ENCODE data around the gene H2AZ1. TPM values are rescaled to one million over a fixed set of nuclear protein-coding genes. Genes with fewer than 3 reads are reported as not detected.

Gene H2AZ1
- 582 TPM for polyA plus RNA-seq (2012; ENCODE audit: insufficient read depth, insufficient read length, low read depth)

DNA sequence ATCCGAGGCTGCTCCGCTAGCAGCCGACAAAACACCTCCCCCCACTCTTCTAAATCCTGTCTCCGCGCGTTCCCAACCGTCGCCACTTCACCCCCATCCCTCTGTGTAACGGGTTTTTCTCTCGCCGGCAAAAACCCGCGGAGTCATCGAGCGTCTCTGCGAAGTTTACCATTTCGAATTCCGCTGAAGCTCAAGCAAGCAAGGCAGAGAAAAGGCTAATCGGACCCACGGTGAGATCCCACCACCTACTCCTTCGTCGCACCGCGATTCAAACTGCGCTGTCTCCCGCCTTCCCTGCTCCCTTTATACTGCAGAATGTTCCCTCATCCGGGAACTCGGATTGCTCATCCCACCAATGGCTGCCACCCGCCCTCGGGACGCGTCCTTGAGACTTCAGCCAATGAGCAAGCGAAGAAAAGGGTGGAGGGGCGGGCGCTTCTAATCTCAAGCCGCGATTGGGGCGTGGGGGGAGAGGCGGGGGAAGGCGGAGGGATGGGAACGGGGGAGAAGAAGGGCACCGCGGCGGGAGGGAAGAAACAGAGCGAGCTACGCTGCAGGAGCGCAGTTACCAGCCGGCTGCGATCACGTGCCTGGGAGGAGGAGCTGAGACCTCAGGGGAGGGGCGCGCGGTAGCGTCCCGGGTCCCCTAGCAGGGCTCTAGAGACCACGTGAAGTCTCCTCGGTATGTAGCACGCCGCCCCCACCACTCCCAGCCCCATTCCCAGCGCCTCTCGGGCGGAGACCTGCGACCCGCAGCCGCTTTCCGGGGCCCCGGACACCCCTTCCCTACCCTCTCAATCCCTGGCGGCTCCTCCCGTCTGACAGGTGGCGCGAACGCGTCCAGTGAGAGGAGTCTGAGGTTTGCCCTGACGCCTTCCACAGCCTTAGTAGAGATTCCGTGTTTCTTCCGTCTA is at the start of gene H2AZ1:
Gene H2AZ1 (minus strand): TSS at position 277 of the 914 bp plus-strand sequence. CDS start 105 bp downstream, at position 172.
- peak within 1 kb of the TSS; percentile 98 for H3K4me3 ChIP-seq (ENCODE audit: low read depth, low read length)
- H3K4me1 ChIP-seq = no peaks in the 10 kb centered on the region
- no peaks in the 10 kb centered on the region for H3K9me3 ChIP-seq
- peaks cover 22% of the 10 kb centered on the region for H3K36me3 ChIP-seq
- no peaks in the 10 kb centered on the region for H3K27me3 ChIP-seq
- peak; percentile 99 for DNase-seq
- TF ChIP-seq, protein P1, sequence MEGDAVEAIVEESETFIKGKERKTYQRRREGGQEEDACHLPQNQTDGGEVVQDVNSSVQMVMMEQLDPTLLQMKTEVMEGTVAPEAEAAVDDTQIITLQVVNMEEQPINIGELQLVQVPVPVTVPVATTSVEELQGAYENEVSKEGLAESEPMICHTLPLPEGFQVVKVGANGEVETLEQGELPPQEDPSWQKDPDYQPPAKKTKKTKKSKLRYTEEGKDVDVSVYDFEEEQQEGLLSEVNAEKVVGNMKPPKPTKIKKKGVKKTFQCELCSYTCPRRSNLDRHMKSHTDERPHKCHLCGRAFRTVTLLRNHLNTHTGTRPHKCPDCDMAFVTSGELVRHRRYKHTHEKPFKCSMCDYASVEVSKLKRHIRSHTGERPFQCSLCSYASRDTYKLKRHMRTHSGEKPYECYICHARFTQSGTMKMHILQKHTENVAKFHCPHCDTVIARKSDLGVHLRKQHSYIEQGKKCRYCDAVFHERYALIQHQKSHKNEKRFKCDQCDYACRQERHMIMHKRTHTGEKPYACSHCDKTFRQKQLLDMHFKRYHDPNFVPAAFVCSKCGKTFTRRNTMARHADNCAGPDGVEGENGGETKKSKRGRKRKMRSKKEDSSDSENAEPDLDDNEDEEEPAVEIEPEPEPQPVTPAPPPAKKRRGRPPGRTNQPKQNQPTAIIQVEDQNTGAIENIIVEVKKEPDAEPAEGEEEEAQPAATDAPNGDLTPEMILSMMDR (IDR thresholded peaks at IDR 0.05; ENCODE audit: low read depth, low read length) = no peak

DNA sequence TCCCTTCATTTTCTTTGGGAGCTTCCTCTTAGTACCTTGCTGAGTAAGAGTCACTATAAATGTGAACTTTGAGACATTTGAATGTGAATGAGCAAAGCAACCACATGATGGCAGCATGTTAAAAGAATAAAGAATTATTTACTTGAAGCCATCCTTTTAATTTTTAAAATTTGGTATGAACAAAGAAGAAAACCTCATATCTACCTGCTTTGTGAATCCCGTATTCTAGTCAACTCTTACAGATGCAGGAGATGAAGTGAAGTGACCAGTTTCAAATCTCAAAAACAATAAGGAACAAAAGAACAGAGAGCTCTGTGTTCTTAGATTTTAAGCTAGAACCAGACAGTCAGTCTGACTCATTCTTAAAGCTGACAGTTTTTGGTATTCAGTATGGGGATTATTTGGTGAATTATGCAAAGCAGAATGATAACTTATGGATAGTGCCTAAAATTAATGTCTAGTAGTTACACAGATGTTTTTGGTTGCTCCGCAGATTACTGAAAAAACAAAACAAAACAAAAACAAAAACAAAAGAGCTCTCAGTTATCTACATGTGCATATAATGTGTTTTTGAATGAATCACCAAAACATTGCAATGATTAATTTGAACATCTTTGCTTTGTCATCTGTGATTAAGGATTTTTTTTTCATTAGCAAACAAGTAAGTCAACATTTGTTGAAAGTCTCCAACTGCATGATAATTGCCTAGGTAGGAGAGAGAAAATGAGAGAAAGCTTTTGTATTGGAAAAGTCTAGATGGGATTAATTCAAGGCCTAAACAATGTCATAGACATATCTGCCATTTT is 48.2 kb upstream of the H2AZ1 start:
- TF ChIP-seq, protein P1 (IDR thresholded peaks at IDR 0.05; ENCODE audit: low read depth, low read length) = peak; percentile 51
- no peaks in the 10 kb centered on the region for H3K27me3 ChIP-seq
- DNase-seq = no peak
- H3K9me3 ChIP-seq = no peaks in the 10 kb centered on the region
- no peak overlapping the region for H3K4me3 ChIP-seq (ENCODE audit: low read depth, low read length)
- no peaks in the 10 kb centered on the region for H3K4me1 ChIP-seq
- no peaks in the 10 kb centered on the region for H3K36me3 ChIP-seq

DNA sequence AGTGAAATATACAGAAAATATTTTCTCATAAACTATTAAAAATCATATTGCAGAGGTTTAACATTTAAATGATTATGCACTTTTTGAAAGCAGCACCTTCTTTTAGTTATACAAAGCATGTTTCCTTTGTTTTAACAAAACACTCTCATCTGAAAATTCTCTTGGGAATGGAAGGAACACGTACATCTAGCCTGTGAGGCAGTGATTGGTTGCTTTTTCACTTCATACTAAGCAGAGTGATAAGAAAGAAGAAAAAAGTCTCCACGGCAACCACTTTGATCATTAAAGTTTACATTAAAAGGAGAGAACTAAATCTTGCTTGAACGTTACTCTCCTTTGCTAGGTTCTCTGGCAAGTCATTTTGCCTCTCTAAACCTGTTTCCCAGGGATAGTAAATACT is 41.7 kb upstream of the H2AZ1 start:
- Histone ChIP-seq H3K36me3 (no peaks in the 10 kb centered on the region), H3K4me3 (ENCODE audit: low read depth, low read length) (no peak overlapping the region), H3K9me3 (no peaks in the 10 kb centered on the region), H3K4me1 (no peaks in the 10 kb centered on the region), H3K27me3 (no peaks in the 10 kb centered on the region)
- DNase-seq = no peak
- TF ChIP-seq, protein P1 (IDR thresholded peaks at IDR 0.05; ENCODE audit: low read depth, low read length) = no peak

DNA sequence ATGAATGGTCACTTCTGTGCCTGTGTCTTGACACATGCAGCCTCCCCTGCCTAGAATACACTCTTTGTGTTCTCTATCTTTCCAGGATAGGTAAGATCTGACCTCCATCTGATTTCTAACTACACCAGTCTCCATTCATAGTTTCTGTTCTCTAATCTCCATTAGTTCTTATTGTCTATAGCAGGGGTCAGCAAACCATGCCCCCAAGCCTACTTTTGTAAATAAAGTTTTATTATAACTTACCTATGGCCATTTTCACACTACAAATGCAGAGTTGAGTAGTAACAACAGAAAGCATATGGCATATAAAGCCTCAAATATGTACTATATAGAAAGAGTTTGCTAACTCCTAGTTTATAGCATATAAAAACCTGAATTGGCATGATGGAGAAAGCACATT is 37.6 kb upstream of the H2AZ1 start:
- Histone ChIP-seq H3K4me1 (no peaks in the 10 kb centered on the region), H3K27me3 (no peaks in the 10 kb centered on the region), H3K36me3 (no peaks in the 10 kb centered on the region), H3K9me3 (no peaks in the 10 kb centered on the region), H3K4me3 (ENCODE audit: low read depth, low read length) (no peak overlapping the region)
- TF ChIP-seq, protein P1 (IDR thresholded peaks at IDR 0.05; ENCODE audit: low read depth, low read length) = no peak
- DNase-seq = no peak

DNA sequence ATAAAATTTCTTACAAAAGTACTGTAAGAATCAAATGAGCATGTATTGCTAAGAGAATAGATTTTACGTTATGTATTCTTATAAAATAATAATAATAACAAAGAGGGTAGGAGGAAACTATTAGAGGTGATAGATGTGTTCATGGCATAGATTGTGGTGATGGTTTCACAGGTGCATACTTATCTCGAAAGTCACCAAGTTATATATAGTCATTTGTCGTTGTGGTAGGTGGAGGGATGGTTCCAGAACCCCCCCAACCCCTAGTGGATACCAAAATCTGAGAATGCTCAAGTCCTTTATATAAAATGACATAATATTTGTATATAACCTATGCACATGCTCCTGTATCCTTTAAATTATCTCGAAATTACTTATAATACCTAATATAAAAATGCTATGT is 36.7 kb upstream of the H2AZ1 start:
- Histone ChIP-seq H3K27me3 (no peaks in the 10 kb centered on the region), H3K4me3 (ENCODE audit: low read depth, low read length) (no peak overlapping the region), H3K9me3 (no peaks in the 10 kb centered on the region), H3K36me3 (no peaks in the 10 kb centered on the region), H3K4me1 (no peaks in the 10 kb centered on the region)
- TF ChIP-seq, protein P1 (IDR thresholded peaks at IDR 0.05; ENCODE audit: low read depth, low read length) = no peak
- no peak for DNase-seq
